ENCODE data around the gene CCDC85B. TPM values are rescaled to one million over a fixed set of nuclear protein-coding genes. Genes with fewer than 3 reads are reported as not detected.

Gene CCDC85B
- total and polyA plus RNA-seq, 2 experiments from 2014 or later: 80.2 to 83.4 TPM

- peaks cover 4% of the 10 kb centered on the region for H3K4me1 ChIP-seq (ENCODE audit: low read depth)
- TF ChIP-seq, protein P1, sequence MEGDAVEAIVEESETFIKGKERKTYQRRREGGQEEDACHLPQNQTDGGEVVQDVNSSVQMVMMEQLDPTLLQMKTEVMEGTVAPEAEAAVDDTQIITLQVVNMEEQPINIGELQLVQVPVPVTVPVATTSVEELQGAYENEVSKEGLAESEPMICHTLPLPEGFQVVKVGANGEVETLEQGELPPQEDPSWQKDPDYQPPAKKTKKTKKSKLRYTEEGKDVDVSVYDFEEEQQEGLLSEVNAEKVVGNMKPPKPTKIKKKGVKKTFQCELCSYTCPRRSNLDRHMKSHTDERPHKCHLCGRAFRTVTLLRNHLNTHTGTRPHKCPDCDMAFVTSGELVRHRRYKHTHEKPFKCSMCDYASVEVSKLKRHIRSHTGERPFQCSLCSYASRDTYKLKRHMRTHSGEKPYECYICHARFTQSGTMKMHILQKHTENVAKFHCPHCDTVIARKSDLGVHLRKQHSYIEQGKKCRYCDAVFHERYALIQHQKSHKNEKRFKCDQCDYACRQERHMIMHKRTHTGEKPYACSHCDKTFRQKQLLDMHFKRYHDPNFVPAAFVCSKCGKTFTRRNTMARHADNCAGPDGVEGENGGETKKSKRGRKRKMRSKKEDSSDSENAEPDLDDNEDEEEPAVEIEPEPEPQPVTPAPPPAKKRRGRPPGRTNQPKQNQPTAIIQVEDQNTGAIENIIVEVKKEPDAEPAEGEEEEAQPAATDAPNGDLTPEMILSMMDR (IDR thresholded peaks at IDR 0.05; ENCODE audit: low read depth, low read length): no peak
- DNase-seq (ENCODE audit: low read depth in 1 of 2, low spot score in 1 of 2): peak; percentile 47 to 63
- peak within 1 kb of the TSS; percentile 73 for H3K4me3 ChIP-seq
- H3K9me3 ChIP-seq (ENCODE audit: low read depth): no peaks in the 10 kb centered on the region
- H3K27ac ChIP-seq: peak within 1 kb of the TSS; percentile 96
- no peaks in the 10 kb centered on the region for H3K27me3 ChIP-seq
- H3K36me3 ChIP-seq: peaks cover 5% of the 10 kb centered on the region
These were observed 28.0 kb downstream of the CCDC85B start, which contains the start of gene C11orf68 for GRCh38 chr11:65918211-65919140. Gene C11orf68, minus strand, starts transcription at chr11:65919062. Its CDS starts 31 bp downstream, at chr11:65919031.

- Histone ChIP-seq H3K9me3 (ENCODE audit: low read depth) (no peaks in the 10 kb centered on the region), H3K36me3 (peaks cover 6% of the 10 kb centered on the region), H3K4me3 (peak within 1 kb of the TSS; percentile 73), H3K27ac (peak within 1 kb of the TSS; percentile 96), H3K4me1 (ENCODE audit: low read depth) (peaks cover 4% of the 10 kb centered on the region), H3K27me3 (no peaks in the 10 kb centered on the region)
- DNase-seq (ENCODE audit: low read depth in 1 of 2, low spot score in 1 of 2): peak; percentile 100
- TF ChIP-seq, protein P1 (IDR thresholded peaks at IDR 0.05; ENCODE audit: low read depth, low read length): no peak
These were observed 28.7 kb downstream of the CCDC85B start, which contains the start of gene DRAP1 for GRCh38 chr11:65919141-65919572. Gene DRAP1, plus strand, starts transcription at chr11:65919426. Its CDS starts 76 bp downstream, at chr11:65919502.

DNA sequence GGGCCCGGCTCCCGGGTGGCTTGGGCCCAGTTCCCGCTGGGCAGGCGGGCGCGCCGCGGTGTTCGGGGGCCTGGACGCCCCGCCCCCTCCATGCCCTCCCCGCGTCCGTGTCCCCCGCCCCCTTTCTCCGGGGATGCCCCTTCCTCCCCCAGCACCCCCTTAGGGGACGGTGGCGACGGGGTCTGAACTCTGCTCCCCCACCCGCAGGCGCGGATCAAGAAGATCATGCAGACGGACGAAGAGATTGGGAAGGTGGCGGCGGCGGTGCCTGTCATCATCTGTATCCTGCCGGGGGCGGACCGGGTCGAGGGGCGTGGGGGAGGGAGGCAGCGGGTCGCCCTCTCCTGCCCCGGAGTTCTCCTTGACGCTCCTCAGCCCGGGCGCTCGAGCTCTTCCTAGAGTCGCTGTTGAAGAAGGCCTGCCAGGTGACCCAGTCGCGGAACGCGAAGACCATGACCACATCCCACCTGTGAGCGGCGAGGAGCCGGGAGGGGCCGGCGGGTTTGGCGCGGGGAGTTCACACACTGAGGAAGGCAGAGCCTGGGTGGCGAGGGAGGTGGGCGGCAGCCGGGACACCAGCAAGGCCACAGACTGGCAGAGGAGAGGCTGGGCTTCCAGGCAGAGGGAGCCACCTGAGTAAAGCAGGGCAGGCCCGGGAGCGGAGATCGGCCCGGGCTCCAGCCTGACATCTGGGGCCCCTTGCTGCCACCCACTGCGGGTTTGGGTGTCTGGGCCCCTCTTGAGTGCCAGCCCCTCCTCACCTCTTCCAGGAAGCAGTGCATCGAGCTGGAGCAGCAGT, 29.3 kb downstream of the CCDC85B start:
- Histone ChIP-seq H3K27me3 (no peaks in the 10 kb centered on the region), H3K4me1 (ENCODE audit: low read depth) (peaks cover 4% of the 10 kb centered on the region), H3K36me3 (peaks cover 6% of the 10 kb centered on the region), H3K9me3 (ENCODE audit: low read depth) (no peaks in the 10 kb centered on the region), H3K27ac (peak overlapping the region; percentile 49), H3K4me3 (peak overlapping the region; percentile 67)
- peak in 1 of 2 donors; percentile 60 for DNase-seq (ENCODE audit: low read depth in 1 of 2, low spot score in 1 of 2)
- TF ChIP-seq, protein P1 (IDR thresholded peaks at IDR 0.05; ENCODE audit: low read depth, low read length): no peak

DNA sequence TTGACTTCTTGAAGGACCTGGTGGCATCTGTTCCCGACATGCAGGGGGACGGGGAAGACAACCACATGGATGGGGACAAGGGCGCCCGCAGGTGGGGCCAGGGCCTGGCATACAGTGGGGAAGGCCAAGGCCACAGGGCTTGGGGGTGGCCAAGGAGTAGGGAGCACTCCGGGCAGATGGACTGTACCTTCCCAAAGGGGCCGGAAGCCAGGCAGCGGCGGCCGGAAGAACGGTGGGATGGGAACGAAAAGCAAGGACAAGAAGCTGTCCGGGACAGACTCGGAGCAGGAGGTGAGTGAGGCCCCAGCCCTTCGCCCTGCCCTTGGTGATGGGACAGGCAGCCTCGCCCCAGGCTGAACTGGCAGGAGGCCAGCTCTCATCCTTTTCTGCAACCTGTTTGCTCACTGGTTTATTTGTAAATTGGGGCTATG, 29.9 kb downstream of the CCDC85B start:
- no peaks in the 10 kb centered on the region for H3K27me3 ChIP-seq
- peaks cover 4% of the 10 kb centered on the region for H3K4me1 ChIP-seq (ENCODE audit: low read depth)
- TF ChIP-seq, protein P1 (IDR thresholded peaks at IDR 0.05; ENCODE audit: low read depth, low read length): no peak
- peaks cover 6% of the 10 kb centered on the region for H3K36me3 ChIP-seq
- H3K9me3 ChIP-seq (ENCODE audit: low read depth): no peaks in the 10 kb centered on the region
- no peak for DNase-seq (ENCODE audit: low read depth in 1 of 2, low spot score in 1 of 2)
- no peak overlapping the region for H3K27ac ChIP-seq
- peak overlapping the region; percentile 67 for H3K4me3 ChIP-seq

GRCh38 chr11:65921033-65921555, 30.6 kb downstream of the CCDC85B start:
- Histone ChIP-seq H3K36me3 (peaks cover 6% of the 10 kb centered on the region), H3K27ac (no peak overlapping the region), H3K27me3 (no peaks in the 10 kb centered on the region), H3K4me3 (no peak overlapping the region), H3K4me1 (ENCODE audit: low read depth) (peaks cover 4% of the 10 kb centered on the region), H3K9me3 (ENCODE audit: low read depth) (no peaks in the 10 kb centered on the region)
- TF ChIP-seq, protein P1 (IDR thresholded peaks at IDR 0.05; ENCODE audit: low read depth, low read length): no peak
- DNase-seq (ENCODE audit: low read depth in 1 of 2, low spot score in 1 of 2): no peak

All from cardiac muscle cell (in vitro differentiated cells and primary cell).